WERI-Rb-1 (cell line): Measurements from ENCODE around the gene PLXNA4.
A peak's percentile ranks its signal among the peaks of the same experiment; 100 is the strongest.

Experiments used
- DNase-seq: peaks from one replicate; pipeline ENCODE4 v3.0.0-alpha.2; 2020
- H3K27ac ChIP-seq: fragments of 250-450 bp; sonication (Bioruptor Pico); 2 replicates; pipeline ENCODE4 v1.5.1; 2020; ENCODE audit warnings: mild to moderate bottlenecking, moderate library complexity
- H3K27me3 ChIP-seq: fragments of 250-450 bp; sonication (Bioruptor Pico); 2 replicates; pipeline ENCODE4 v1.5.1; 2021; ENCODE audit warnings: mild to moderate bottlenecking, low read depth, moderate library complexity; ENCODE audit not compliant: insufficient read depth, severe bottlenecking
- H3K36me3 ChIP-seq: fragments of 250-450 bp; sonication (Bioruptor Pico); 2 replicates; pipeline ENCODE4 v1.5.1; 2020; ENCODE audit warnings: mild to moderate bottlenecking, moderate library complexity
- H3K4me3 ChIP-seq: 2 replicates; pipeline ENCODE4 v1.5.1; 2011; ENCODE audit warnings: low read depth, mild to moderate bottlenecking, control low read depth, low read length
- H3K9me3 ChIP-seq: fragments of 250-450 bp; sonication (Bioruptor Pico); 2 replicates; pipeline ENCODE4 v1.5.1; 2021; ENCODE audit warnings: mild to moderate bottlenecking, moderate library complexity; ENCODE audit not compliant: severe bottlenecking
- CTCF ChIP-seq: IDR thresholded peaks from 2 replicates; pipeline ENCODE4 v1.5.1; 2011; ENCODE audit warnings: low read depth, mild to moderate bottlenecking, control low read depth, inconsistent platforms, low read length

PLXNA4 gene

GRCh38 chr7:132503415-132503814 lies 72.9 kb downstream of the PLXNA4 start:
- H3K36me3 ChIP-seq, result no peaks in the 10 kb centered on the region
- no peak overlapping the region for H3K4me3 ChIP-seq
- H3K9me3 ChIP-seq, result no peaks in the 10 kb centered on the region
- no peaks in the 10 kb centered on the region for H3K27me3 ChIP-seq
- peak; percentile 45 for TF ChIP-seq CTCF
- no peak overlapping the region for H3K27ac ChIP-seq
- DNase-seq, result no peak

GRCh38 chr7:132501956-132502355 lies 74.3 kb downstream of the PLXNA4 start:
- no peaks in the 10 kb centered on the region for H3K27me3 ChIP-seq
- no peak overlapping the region for H3K27ac ChIP-seq
- no peak overlapping the region for H3K4me3 ChIP-seq
- no peaks in the 10 kb centered on the region for H3K36me3 ChIP-seq
- no peak for TF ChIP-seq CTCF
- DNase-seq, result no peak
- no peaks in the 10 kb centered on the region for H3K9me3 ChIP-seq

DNA sequence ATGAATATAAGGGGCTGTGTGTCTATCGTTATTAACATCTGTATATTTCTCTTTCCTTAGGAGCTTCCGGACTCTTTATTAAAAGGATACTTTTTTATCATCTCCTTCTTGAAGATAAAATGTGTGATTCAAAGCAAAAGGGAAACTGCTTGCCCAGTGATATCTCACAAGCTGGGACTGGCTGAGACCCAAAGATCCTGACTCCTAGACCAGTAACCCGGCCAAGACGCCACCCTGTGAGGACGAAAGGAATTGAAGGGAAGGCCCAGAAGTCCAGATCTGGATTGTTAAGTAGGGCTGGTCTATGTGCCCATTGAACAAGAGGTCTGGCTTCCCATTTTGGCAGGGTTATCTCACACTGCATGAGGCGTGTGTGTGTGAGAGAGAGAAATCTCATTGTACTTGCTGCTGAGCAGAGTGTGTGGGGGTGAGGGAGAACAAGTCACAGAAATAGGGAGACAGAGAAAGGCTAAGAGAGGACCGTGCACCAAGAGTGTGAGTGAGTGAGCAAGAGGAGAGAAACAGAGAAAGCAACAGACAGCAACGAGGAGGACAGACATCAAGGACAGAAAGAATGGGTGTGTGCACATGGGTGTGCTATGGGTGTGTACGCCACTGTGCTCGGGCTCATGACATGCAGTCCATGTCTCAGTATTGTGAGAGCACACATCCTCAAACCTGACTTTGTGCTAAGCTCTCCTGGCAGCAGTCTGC lies 75.4 kb downstream of the PLXNA4 start:
- H3K4me3 ChIP-seq, result no peak overlapping the region
- no peaks in the 10 kb centered on the region for H3K36me3 ChIP-seq
- peak; percentile 34; the same call in 1 of the 2 replicates for TF ChIP-seq CTCF
- H3K27ac ChIP-seq, result no peak overlapping the region
- H3K9me3 ChIP-seq, result no peaks in the 10 kb centered on the region
- H3K27me3 ChIP-seq, result no peaks in the 10 kb centered on the region
- peak; percentile 35 for DNase-seq

- H3K27me3 ChIP-seq, result no peaks in the 10 kb centered on the region
- H3K27ac ChIP-seq, result no peak overlapping the region
- TF ChIP-seq CTCF, result no peak
These were observed 76.8 kb downstream of the PLXNA4 start for GRCh38 chr7:132499487-132499886.

DNA sequence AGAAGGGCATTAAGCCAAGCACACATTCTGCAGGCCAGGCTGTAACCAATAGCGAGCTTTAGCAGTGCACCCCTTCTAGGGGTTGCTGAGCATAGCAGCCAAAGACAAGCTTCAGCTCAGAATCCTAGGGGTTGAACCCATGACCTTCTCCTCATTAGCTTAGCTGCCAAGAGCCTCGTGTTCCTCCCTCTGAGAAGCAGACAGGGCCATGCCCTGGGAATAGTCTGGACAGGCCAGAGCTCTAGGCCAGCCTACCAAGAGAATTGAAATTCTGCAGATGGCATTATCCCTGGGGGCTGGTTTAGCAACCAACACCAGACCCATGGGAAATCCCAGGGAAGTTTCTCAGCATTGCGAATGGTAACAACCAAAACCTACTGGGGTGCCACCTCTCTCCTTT lies 77.2 kb downstream of the PLXNA4 start:
- Histone ChIP-seq H3K36me3 (no peaks in the 10 kb centered on the region), H3K27me3 (no peaks in the 10 kb centered on the region), H3K4me3 (no peak overlapping the region), H3K27ac (no peak overlapping the region), H3K9me3 (no peaks in the 10 kb centered on the region)
- no peak for DNase-seq
- no peak for TF ChIP-seq CTCF

More at GRCh38 chr7:132499487-132499886, 76.8 kb downstream of the PLXNA4 start:
- Histone ChIP-seq H3K4me3 (no peak overlapping the region), H3K9me3 (no peaks in the 10 kb centered on the region), H3K36me3 (no peaks in the 10 kb centered on the region)
- DNase-seq, result no peak

GRCh38 chr7:132498319-132498718 lies 78.0 kb downstream of the PLXNA4 start:
- no peak for DNase-seq
- TF ChIP-seq CTCF, result no peak
- Histone ChIP-seq H3K9me3 (no peaks in the 10 kb centered on the region), H3K27me3 (no peaks in the 10 kb centered on the region), H3K36me3 (no peaks in the 10 kb centered on the region), H3K27ac (no peak overlapping the region), H3K4me3 (no peak overlapping the region)
